HG03558 (cell line): Measurements from ENCODE around the gene UBE2K.
"Not testable (repeated sequence)": the region's sequence is repeated elsewhere in the genome, so short reads cannot be mapped to it uniquely, and the experiment has no call there.

Experiments used
- ATAC-seq: cut with Tn5 transposase; IDR thresholded peaks from one replicate; pipeline ENCODE4 v1.9.1; 2021; ENCODE audit warnings: moderate number of reproducible peaks; ENCODE audit not compliant: unreplicated experiment; ENCODE audit errors: extremely low read depth

UBE2K gene

GRCh38 chr4:39697740-39698423 is at the start of gene UBE2K:
UBE2K (plus strand) TSS chr4:39698136; CDS start chr4:39698328, 192 bp downstream.
- ATAC-seq = peak; percentile 32

GRCh38 chr4:39648213-39648612 is 49.7 kb upstream of the UBE2K start:
- no peak for ATAC-seq

GRCh38 chr4:39648827-39649558 is 48.9 kb upstream of the UBE2K start:
- no peak for ATAC-seq

- ATAC-seq = no peak
Measured at GRCh38 chr4:39649639-39650265, 48.2 kb upstream of the UBE2K start.

- not testable (repeated sequence) for ATAC-seq
Measured at GRCh38 chr4:39651586-39651985, 46.4 kb upstream of the UBE2K start.

- ATAC-seq = no peak
Measured at GRCh38 chr4:39655211-39655610, 42.7 kb upstream of the UBE2K start.

- no peak for ATAC-seq
Measured at GRCh38 chr4:39655876-39656275, 42.1 kb upstream of the UBE2K start.

GRCh38 chr4:39656638-39657037 is 41.3 kb upstream of the UBE2K start:
- ATAC-seq = not testable (repeated sequence)

- ATAC-seq = no peak
Measured at GRCh38 chr4:39657465-39657864, 40.5 kb upstream of the UBE2K start.

- ATAC-seq = no peak
Measured at GRCh38 chr4:39658756-39659155, 39.2 kb upstream of the UBE2K start.

GRCh38 chr4:39660045-39660444 is 37.9 kb upstream of the UBE2K start:
- ATAC-seq = no peak

GRCh38 chr4:39660757-39661156 is 37.2 kb upstream of the UBE2K start:
- ATAC-seq = no peak

GRCh38 chr4:39662683-39663082 is 35.3 kb upstream of the UBE2K start:
- ATAC-seq = no peak

- no peak for ATAC-seq
Measured at GRCh38 chr4:39664828-39665731, 32.9 kb upstream of the UBE2K start.

- ATAC-seq = no peak
Measured at GRCh38 chr4:39667706-39668105, 30.2 kb upstream of the UBE2K start.

- ATAC-seq = no peak
Measured at GRCh38 chr4:39668887-39669286, 29.0 kb upstream of the UBE2K start.

GRCh38 chr4:39670296-39670695 is 27.6 kb upstream of the UBE2K start:
- ATAC-seq = not testable (repeated sequence)

- ATAC-seq = not testable (repeated sequence)
Measured at GRCh38 chr4:39675681-39676080, 22.3 kb upstream of the UBE2K start.

GRCh38 chr4:39681003-39681402 is 16.9 kb upstream of the UBE2K start:
- ATAC-seq = not testable (repeated sequence)

GRCh38 chr4:39682138-39682537 is 15.8 kb upstream of the UBE2K start:
- peak; percentile 58 for ATAC-seq
